ENCODE results near the gene SPACA9. TPM values are rescaled to one million over a fixed set of nuclear protein-coding genes. Genes with fewer than 3 reads are reported as not detected.
A peak's percentile ranks its signal among the peaks of the same experiment; 100 is the strongest.

Gene SPACA9
- 1 to 10 TPM; 6.3 to 6.5 TPM for polyA plus RNA-seq

DNA sequence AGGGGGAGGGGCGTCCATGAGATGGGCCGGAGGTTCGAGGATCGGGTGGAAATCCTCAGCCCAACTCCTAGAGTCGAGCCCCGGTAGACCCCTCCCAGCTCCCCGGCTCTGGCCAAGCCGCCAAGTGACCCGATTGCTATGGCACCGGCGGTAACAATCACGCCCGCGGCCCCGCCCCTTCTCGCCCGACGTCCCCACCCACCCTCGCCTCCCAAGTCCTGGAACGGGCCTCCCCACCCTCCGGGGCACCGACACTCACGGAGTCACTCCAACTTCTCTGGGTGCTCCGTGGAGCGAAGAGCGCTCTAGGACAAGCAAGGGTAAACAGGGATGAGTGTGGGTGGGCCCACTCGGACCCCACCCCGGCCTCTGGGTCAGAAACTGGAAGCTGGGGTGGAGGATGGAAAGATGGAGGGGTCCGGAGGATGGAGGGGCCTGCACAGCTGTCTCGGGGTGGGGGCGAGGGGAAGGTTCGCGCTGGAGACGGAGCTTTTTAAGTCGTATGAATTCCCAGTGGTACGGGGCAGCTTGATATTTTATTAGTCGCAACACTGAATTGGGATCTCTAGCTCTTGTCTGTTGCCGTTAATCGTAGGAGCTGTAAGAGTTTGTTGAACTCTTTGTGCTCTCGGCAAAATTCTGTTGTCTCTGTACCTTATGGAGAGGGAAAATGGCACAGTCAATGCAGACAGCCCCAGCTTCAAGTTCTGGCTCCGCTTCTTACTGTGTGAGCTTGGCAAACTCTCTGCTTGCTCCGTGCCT, at the start of gene SPACA9:
TSS of gene SPACA9 (plus strand) at position 204 of the 762 bp plus-strand sequence. CDS start 5,050 bp downstream, outside the sequence.
- peak within 1 kb of the TSS; percentile 86 to 88 for H3K4me3 ChIP-seq (ENCODE audit: low read depth in 1 of 2, low read length in 2 of 2)
- H3K4me1 ChIP-seq (ENCODE audit: control insufficient read depth in 2 of 2, insufficient read depth in 2 of 2, low read length in 1 of 2): peaks cover 0 to 6% of the 10 kb centered on the region in 2 donors
- 9 to 13% methylated on average over 42 of the region's 42 CpGs for WGBS, 2 donors
- H3K36me3 ChIP-seq (ENCODE audit: control insufficient read depth in 2 of 2, insufficient read depth in 2 of 2, low read length in 1 of 2): no peaks in the 10 kb centered on the region
- H3K27me3 ChIP-seq (ENCODE audit: control insufficient read depth in 1 of 2, insufficient read depth in 2 of 2, low read length in 2 of 2): no peaks in the 10 kb centered on the region
- no peaks in the 10 kb centered on the region for H3K9me3 ChIP-seq (ENCODE audit: control insufficient read depth in 2 of 2, insufficient read depth in 1 of 2, low read depth in 1 of 2, low read length in 1 of 2)
- peak within 1 kb of the TSS; percentile 94 to 96 for H3K27ac ChIP-seq (ENCODE audit: low read depth in 2 of 2, low read length in 1 of 2)

- H3K27me3 ChIP-seq (ENCODE audit: control insufficient read depth in 1 of 2, insufficient read depth in 2 of 2, low read length in 2 of 2): no peaks in the 10 kb centered on the region
- H3K36me3 ChIP-seq (ENCODE audit: control insufficient read depth in 2 of 2, insufficient read depth in 2 of 2, low read length in 1 of 2): no peaks in the 10 kb centered on the region
- H3K4me1 ChIP-seq (ENCODE audit: control insufficient read depth in 2 of 2, insufficient read depth in 2 of 2, low read length in 1 of 2): no peaks in the 10 kb centered on the region
- no peak overlapping the region for H3K4me3 ChIP-seq (ENCODE audit: low read depth in 1 of 2, low read length in 2 of 2)
- no peaks in the 10 kb centered on the region for H3K9me3 ChIP-seq (ENCODE audit: control insufficient read depth in 2 of 2, insufficient read depth in 1 of 2, low read depth in 1 of 2, low read length in 1 of 2)
- WGBS, 2 donors: 73 to 82% methylated on average over 9 of the region's 9 CpGs
- H3K27ac ChIP-seq (ENCODE audit: low read depth in 2 of 2, low read length in 1 of 2): no peak overlapping the region
Measured at GRCh38 chr9:132832171-132832881, 46.4 kb upstream of the SPACA9 start.

DNA sequence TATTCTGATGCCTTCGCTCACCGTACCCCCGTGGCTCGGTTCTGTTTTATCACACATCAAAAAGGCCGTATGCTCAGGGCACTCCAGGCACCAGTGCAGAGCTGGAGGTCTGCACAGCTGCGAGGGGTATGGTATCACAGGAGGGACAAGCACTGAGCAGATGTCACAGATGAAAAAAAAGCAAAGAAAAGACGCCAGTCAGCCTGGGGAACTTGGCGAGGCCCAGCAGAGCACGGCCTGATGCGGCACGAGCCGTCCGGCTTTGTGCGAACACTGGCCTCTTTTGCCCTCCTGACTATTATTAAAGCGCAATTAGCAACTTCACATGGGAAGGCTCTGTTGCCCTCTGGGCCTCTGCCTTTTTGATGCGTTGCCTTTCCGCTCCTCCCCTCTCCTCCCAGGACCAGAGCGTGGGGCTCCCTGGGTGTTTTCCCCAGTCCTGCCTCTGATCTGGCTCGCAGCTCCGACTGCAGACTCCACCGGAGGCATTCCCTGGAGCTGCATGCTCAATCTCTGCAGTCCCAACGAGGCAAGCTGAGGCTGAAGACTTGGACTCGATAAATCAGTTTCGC, 45.1 kb upstream of the SPACA9 start:
- WGBS, 2 donors: 75 to 79% methylated on average over 24 of the region's 24 CpGs
- H3K27ac ChIP-seq (ENCODE audit: low read depth in 2 of 2, low read length in 1 of 2): no peak overlapping the region

GRCh38 chr9:132834343-132834742, 44.4 kb upstream of the SPACA9 start:
- Histone ChIP-seq H3K36me3 (ENCODE audit: control insufficient read depth in 2 of 2, insufficient read depth in 2 of 2, low read length in 1 of 2) (no peaks in the 10 kb centered on the region), H3K4me1 (ENCODE audit: control insufficient read depth in 2 of 2, insufficient read depth in 2 of 2, low read length in 1 of 2) (no peaks in the 10 kb centered on the region), H3K27ac (ENCODE audit: low read depth in 2 of 2, low read length in 1 of 2) (no peak overlapping the region), H3K27me3 (ENCODE audit: control insufficient read depth in 1 of 2, insufficient read depth in 2 of 2, low read length in 2 of 2) (no peaks in the 10 kb centered on the region), H3K9me3 (ENCODE audit: control insufficient read depth in 2 of 2, insufficient read depth in 1 of 2, low read depth in 1 of 2, low read length in 1 of 2) (no peaks in the 10 kb centered on the region), H3K4me3 (ENCODE audit: low read depth in 1 of 2, low read length in 2 of 2) (no peak overlapping the region)
- 80 to 82% methylated on average over 7 of the region's 7 CpGs for WGBS, 2 donors

More for the DNA sequence above, 45.1 kb upstream of the SPACA9 start:
- no peaks in the 10 kb centered on the region for H3K27me3 ChIP-seq (ENCODE audit: control insufficient read depth in 1 of 2, insufficient read depth in 2 of 2, low read length in 2 of 2)
- H3K4me1 ChIP-seq (ENCODE audit: control insufficient read depth in 2 of 2, insufficient read depth in 2 of 2, low read length in 1 of 2): no peaks in the 10 kb centered on the region
- no peaks in the 10 kb centered on the region for H3K9me3 ChIP-seq (ENCODE audit: control insufficient read depth in 2 of 2, insufficient read depth in 1 of 2, low read depth in 1 of 2, low read length in 1 of 2)
- no peaks in the 10 kb centered on the region for H3K36me3 ChIP-seq (ENCODE audit: control insufficient read depth in 2 of 2, insufficient read depth in 2 of 2, low read length in 1 of 2)
- no peak overlapping the region for H3K4me3 ChIP-seq (ENCODE audit: low read depth in 1 of 2, low read length in 2 of 2)

DNA sequence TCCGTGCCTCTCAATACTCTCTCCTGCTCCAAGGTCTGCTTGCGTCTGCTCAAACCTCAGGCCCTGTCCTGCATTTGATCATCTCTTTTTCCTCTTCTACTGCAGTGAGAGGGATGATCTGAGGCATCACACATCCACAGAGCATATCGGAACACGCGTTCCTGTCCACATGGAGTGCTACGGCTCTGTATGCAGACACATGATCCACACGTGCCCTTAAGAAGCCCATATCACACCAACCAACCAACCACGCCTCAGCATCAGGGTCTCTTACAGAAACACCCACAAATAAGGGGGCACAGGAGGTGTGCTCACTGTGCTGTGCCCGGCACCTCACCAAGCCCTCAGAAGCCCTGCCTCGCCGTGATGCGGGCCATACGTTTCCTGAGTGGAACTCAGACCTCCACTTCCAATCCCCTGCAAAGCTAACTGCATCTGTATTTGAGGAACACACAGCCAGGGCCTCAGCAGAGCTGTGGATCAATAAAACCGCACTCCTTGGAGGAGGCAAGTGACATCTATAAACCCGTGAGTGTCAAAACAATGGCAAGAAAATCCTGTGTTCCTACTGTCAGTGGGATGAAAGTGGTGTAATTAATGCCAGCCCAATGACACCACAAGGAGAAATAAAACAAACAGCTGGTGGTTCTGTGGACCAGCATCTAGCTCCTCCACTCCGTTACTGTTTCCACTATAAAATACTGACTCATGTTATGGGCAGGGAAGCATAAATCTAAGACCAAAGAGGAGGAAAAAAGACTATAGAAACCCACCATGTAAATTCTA, 41.0 kb upstream of the SPACA9 start:
- H3K36me3 ChIP-seq (ENCODE audit: control insufficient read depth in 2 of 2, insufficient read depth in 2 of 2, low read length in 1 of 2): no peaks in the 10 kb centered on the region
- 79 to 87% methylated on average over 16 of the region's 16 CpGs for WGBS, 2 donors
- no peak overlapping the region for H3K4me3 ChIP-seq (ENCODE audit: low read depth in 1 of 2, low read length in 2 of 2)
- no peaks in the 10 kb centered on the region for H3K9me3 ChIP-seq (ENCODE audit: control insufficient read depth in 2 of 2, insufficient read depth in 1 of 2, low read depth in 1 of 2, low read length in 1 of 2)
- no peaks in the 10 kb centered on the region for H3K27me3 ChIP-seq (ENCODE audit: control insufficient read depth in 1 of 2, insufficient read depth in 2 of 2, low read length in 2 of 2)
- H3K27ac ChIP-seq (ENCODE audit: low read depth in 2 of 2, low read length in 1 of 2): no peak overlapping the region
- no peaks in the 10 kb centered on the region for H3K4me1 ChIP-seq (ENCODE audit: control insufficient read depth in 2 of 2, insufficient read depth in 2 of 2, low read length in 1 of 2)

- Histone ChIP-seq H3K27ac (ENCODE audit: low read depth in 2 of 2, low read length in 1 of 2) (no peak overlapping the region), H3K4me3 (ENCODE audit: low read depth in 1 of 2, low read length in 2 of 2) (no peak overlapping the region), H3K9me3 (ENCODE audit: control insufficient read depth in 2 of 2, insufficient read depth in 1 of 2, low read depth in 1 of 2, low read length in 1 of 2) (no peaks in the 10 kb centered on the region), H3K36me3 (ENCODE audit: control insufficient read depth in 2 of 2, insufficient read depth in 2 of 2, low read length in 1 of 2) (no peaks in the 10 kb centered on the region), H3K4me1 (ENCODE audit: control insufficient read depth in 2 of 2, insufficient read depth in 2 of 2, low read length in 1 of 2) (no peaks in the 10 kb centered on the region), H3K27me3 (ENCODE audit: control insufficient read depth in 1 of 2, insufficient read depth in 2 of 2, low read length in 2 of 2) (no peaks in the 10 kb centered on the region)
- 82 to 89% methylated on average over 4 of the region's 4 CpGs for WGBS, 2 donors
Measured at GRCh38 chr9:132838291-132838690, 40.4 kb upstream of the SPACA9 start.

DNA sequence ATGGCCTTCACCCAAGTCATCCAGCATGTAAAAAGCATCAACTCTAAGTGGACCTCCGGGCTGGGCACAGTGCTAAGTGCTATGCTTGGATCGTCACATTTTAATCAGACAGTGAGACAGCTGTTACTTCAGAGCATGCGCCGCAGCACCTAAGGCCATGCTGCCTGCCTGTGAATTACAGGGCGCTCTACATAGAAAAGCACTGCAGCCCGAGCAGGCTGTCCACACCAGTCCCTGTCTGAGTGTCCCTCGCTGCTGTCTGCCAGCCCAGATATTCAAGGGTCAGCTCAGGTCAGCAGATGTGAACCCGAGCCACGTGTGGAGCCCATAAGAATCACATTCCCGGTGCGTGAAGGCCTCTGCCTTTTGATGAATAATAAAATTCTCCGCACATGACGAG, 37.7 kb upstream of the SPACA9 start:
- Histone ChIP-seq H3K4me3 (ENCODE audit: low read depth in 1 of 2, low read length in 2 of 2) (no peak overlapping the region), H3K4me1 (ENCODE audit: control insufficient read depth in 2 of 2, insufficient read depth in 2 of 2, low read length in 1 of 2) (no peaks in the 10 kb centered on the region), H3K27ac (ENCODE audit: low read depth in 2 of 2, low read length in 1 of 2) (no peak overlapping the region), H3K9me3 (ENCODE audit: control insufficient read depth in 2 of 2, insufficient read depth in 1 of 2, low read depth in 1 of 2, low read length in 1 of 2) (no peaks in the 10 kb centered on the region), H3K36me3 (ENCODE audit: control insufficient read depth in 2 of 2, insufficient read depth in 2 of 2, low read length in 1 of 2) (no peaks in the 10 kb centered on the region), H3K27me3 (ENCODE audit: control insufficient read depth in 1 of 2, insufficient read depth in 2 of 2, low read length in 2 of 2) (no peaks in the 10 kb centered on the region)
- WGBS, 2 donors: 85 to 87% methylated on average over 13 of the region's 13 CpGs

DNA sequence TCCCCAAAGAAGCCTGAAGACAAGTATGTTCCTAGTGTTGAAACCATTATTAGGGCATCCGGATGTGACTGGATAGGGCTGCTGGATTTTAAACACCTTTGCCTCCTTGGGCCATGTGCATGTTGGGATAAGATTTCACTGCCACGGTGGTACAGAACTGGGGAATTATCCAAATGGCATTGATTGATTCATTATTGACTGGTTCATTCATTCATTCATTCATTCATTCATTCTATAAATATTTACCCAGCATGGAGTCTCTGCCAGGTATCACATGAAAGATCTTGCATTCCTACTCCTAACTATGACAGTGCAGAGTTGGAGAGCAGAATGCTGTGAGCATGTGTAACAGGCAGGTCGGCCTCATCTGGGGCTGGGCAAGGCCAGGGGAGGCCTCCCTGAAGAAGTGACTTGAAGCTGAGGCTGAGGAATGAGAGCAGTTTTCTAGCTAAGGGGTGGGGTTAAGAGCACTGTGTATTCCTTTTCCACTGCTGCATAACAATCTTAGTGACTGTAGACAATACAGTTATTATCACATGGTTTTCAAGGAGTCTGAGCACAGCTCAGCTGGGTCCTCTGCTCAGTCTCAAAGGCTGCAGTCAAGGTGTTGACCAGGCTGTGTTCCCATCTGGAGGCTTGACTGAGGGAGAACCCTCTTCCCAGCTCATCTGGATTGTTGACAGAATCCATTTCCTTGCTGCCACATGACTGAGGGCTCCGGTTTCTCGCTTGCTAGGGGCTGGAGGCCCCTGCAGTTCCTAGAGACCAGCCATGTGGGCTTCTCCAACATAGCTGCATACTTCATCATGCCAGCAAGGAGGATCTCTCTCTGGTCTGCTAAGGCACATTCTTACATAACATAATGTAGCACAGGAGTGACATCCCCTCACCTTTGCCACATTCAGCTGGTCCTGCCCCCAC, 36.3 kb upstream of the SPACA9 start:
- Histone ChIP-seq H3K27me3 (ENCODE audit: control insufficient read depth in 1 of 2, insufficient read depth in 2 of 2, low read length in 2 of 2) (no peaks in the 10 kb centered on the region), H3K4me3 (ENCODE audit: low read depth in 1 of 2, low read length in 2 of 2) (no peak overlapping the region), H3K4me1 (ENCODE audit: control insufficient read depth in 2 of 2, insufficient read depth in 2 of 2, low read length in 1 of 2) (no peaks in the 10 kb centered on the region), H3K27ac (ENCODE audit: low read depth in 2 of 2, low read length in 1 of 2) (no peak overlapping the region), H3K9me3 (ENCODE audit: control insufficient read depth in 2 of 2, insufficient read depth in 1 of 2, low read depth in 1 of 2, low read length in 1 of 2) (no peaks in the 10 kb centered on the region), H3K36me3 (ENCODE audit: control insufficient read depth in 2 of 2, insufficient read depth in 2 of 2, low read length in 1 of 2) (no peaks in the 10 kb centered on the region)
- 81 to 86% methylated on average over 5 of the region's 5 CpGs for WGBS, 2 donors

Measured in esophagus (tissue), 2 donors.